ENCODE results near the gene ALDH1A3.
"Not testable (repeated sequence)": the region's sequence is repeated elsewhere in the genome, so short reads cannot be mapped to it uniquely, and the experiment has no call there.

ALDH1A3 gene

DNA sequence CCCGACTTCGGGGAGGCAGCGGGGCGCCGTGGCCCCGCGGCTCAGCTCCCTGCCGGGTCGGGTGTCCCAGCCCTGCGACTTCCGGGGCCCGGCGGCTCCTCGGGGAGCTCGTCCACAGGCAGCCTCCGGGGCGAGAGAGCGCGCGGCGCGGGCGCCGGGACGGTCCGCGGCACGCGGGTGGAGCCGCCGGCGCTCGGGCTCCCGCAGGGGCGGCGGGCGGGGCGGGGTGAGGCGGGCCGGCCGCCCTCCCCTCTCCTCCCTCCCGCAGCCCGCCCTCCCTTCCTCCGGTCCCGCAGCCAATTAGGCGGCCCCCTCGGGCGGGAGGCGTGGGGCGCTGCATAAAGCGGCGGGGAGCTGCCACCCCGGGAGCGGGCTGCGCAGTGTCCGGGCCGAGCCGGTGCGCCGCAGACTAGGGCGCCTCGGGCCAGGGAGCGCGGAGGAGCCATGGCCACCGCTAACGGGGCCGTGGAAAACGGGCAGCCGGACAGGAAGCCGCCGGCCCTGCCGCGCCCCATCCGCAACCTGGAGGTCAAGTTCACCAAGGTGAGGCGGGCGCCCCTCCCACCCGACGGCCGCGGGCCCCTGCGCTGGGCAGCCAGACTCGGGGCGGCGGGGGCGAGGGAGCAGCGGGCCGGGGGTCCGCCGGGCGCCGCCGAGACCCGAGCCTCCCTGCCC, at the start of gene ALDH1A3:
TSS of gene ALDH1A3 (plus strand) at position 368 of the 675 bp plus-strand sequence. CDS start at position 445, 77 bp downstream.
- peak; percentile 81 for DNase-seq

DNA sequence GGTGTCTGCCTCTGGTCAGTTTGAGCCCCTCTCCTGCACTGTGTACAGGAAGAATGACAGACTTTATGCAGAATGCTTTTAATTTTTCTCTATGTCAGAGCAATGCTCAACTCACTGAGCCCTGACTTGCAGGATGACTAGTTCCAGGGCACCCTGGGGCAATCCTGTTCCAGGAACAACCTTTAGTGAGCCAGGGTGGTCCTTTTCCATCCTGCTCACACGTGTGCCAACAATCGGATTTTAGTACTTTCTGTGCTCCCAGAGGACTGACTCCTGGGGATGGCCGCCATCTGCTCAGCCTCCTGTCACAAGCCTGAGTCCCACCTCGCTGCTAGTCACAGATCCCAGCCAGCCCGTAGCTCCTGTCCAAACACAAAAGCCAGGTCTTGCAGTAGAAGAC, 48.2 kb upstream of the ALDH1A3 start:
- no peak for DNase-seq

DNA sequence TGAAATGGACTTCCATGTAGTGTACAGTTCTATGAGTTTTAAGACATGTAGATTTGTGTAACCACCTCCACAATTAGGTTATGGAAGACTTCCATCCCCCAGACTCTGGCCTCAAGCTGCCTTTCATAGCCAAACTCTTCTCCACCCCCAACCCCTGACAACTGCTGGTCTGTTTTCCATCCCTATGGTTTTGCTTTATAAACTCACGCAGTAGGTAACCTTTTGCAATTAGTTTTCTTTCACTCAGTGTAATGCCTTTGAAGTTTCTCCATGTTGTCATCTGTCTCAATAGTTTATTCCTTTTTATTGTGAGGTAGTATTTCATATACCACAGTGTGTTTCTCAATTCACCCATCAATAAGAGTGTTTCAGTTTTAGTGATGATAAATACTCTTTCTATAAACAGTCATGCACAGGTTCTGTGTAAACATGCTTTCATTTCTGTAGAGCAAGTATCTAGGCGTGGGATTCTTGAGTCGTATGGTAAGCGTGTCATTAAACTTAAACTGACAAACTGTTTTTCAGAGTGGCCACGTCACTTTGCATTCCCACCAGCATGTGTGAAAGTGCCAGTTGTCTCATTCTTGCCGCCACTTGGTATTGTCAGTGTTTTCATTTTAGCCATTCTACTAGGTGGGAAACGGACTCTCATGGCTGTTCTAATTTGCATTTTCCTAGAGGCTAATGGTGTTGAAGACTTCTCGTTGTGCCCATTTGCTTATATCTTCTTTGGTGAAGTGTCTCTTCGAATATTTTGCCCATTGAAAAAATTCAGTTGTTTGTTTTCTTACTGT, 47.3 kb upstream of the ALDH1A3 start:
- DNase-seq = no peak

DNA sequence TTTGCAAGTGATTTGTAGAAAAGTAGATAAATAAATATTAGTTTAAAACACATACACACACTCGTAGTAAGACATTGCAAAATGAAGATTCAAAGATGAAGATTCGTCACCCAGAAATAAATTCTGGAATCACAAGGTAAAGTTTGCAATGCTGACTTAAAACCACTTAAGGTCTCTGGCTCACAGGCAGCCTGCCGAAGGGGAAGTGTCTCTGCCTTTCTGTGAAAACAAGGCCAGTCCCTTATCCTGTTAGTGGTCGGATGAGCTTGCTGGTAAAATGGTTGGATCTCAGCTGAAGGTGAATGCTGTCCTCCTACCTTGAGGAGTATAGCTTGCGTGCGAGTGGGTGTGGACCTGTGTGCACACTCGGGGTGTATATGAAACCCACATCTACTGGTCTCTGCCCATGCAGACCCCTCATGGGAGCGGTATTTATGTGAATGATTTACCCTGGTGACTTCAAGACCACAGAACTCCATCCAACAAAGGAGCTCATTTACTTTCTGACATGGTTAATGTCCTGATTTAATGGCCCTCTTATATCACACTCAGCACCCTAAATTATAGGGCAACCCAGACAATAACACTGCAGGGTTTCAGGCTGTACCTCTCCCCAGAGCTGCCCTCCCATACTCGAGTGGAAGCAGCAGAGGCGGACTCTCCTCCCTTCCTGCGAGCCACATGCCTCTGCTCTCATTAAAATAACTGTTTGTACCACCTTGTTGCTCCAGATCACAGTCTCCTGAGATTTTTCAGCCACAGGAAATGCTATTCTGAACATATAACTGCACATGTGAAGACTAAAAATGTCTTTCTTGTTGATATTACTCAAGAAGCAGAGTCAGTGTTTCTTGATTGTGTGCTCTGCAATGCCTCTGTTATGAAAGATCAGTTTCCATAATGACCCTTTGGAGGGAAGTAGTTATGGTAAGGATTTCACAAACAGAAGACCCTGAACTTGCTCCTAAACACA, 45.9 kb upstream of the ALDH1A3 start:
- DNase-seq = no peak

DNA sequence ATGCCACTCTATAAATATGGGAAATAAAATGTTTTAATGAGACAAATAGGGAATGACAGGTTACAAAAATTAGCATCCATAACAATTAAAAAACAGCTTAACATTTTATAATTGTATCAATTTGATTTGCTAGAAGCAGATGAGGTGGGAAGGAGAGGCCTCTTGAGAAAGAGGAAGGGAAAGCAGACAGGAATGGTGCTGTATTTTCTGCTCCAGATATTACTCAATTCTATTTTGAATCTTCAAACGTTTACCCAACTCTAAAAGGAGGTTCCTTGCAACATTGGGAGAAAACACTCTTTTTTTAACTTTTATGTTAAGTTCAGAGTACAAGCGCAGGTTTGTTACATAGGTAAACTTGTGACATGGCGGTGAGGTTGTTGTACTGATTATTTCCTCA, 44.9 kb upstream of the ALDH1A3 start:
- DNase-seq = no peak

DNA sequence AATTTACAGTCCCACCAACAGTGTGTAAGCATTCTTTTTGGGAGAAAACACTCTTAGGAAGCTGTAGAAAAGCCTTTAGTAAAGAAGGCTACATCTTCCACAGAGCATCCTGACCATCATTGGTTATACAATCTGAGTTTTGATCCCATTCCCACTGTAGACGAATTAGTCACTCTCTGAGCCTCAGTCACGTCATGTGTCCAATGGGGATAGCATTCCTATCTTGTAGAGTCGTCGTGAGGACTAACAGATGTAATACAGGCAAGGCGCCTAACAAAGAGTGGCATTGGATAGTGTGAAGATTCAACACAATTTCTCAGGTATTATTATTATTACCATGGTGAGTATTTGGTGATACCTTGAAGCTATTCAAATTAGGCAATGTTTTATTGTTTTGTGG, 44.0 kb upstream of the ALDH1A3 start:
- DNase-seq = no peak

DNA sequence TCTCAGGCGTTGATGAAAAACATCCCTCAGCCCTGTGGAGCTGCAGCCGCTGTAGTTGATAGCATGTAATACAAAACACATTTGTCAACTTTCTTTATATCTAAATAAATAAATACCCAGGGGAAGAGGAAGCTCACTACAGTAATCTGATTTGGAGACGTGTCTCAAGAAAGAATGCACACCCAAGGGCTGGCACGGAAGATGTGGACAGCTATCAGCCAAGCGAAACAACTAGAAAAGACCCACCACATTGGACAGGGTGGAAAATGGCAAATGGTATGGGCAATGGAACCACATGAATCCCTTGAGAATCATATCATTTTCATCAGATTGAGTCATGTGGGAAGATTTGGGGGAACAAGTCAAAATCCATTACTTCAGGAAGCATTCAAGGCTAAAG, 43.1 kb upstream of the ALDH1A3 start:
- DNase-seq = no peak

DNA sequence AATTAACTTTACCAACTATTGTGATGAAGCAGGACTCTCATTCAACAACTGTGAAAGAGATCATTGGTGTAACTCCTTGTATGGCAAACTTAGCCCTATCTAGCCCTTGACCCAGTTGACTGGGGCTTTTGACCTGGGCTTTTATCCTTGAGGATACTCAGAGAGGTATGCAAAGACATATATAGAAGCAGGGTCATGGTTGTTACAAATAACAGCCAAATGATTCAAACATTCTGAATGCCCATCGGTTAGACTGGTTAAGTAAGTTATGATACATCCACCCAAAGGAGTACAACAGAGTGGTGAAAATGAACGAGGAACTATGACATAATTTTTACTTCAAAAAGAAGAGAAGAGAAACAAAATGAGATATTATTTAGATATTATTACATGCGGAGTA, 38.2 kb upstream of the ALDH1A3 start:
- DNase-seq = no peak

DNA sequence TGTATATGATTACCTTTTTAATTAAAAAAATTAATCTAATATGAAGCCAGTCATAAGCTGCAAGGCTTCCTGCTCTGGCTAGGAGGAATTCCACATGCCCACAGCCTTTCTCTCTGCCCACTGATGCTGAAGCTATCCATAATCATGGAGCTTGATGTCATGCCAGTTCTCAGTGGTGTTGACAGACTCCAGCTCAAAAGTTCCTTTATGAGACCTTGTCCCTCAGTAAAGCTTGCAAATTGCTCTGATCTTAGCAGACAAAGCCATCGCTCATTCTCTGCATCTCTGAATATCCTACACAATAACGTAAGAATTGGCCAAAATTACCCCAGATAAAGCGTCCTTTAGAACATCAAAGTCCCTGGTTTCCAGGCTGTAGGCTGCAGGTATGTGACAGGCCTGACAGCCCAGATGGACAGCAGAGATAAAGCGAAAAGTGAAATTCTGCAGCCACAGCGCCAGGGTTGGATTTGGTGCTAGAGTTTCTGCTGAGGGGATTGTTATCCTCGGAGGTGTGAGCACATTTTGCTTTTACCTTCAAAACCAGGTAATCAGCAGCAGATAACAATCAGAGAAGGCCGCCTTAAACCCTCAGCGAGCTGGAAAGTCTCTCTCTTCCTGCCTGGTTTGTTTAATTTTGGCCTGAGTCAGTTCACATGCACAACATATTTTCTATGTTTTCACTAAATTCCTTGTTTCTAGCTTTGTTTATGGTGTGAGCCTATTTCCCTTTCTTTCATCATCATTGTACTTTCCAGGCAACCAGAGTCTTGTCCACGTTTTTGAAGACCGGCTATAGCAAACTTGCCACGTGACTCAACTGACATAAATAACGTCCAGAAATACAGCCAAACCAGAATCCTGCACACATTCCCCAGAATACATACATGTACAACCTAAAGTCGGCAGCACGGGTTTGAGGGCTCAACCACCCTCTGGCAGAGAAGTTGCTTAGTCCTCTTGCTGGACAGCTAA, 36.6 kb upstream of the ALDH1A3 start:
- DNase-seq = no peak

DNA sequence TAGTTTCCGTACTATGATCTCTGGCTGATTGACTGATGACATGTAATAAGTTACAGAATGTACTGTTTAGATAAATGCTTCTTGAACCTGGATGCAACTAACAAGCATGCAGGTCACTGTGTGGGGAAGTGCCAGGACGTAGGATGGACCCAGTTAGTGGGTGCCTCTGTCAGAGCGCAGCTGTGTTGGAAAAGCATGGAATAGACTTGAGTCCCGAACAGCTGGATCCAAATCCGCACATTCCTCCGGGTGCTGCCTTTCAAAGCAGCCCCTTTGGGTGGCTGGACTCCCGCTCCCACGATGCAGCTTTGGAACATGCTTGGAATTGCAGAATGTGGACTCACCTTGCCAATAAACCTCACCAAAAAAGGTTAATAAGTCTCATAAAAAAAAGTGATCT, 35.5 kb upstream of the ALDH1A3 start:
- no peak for DNase-seq

DNA sequence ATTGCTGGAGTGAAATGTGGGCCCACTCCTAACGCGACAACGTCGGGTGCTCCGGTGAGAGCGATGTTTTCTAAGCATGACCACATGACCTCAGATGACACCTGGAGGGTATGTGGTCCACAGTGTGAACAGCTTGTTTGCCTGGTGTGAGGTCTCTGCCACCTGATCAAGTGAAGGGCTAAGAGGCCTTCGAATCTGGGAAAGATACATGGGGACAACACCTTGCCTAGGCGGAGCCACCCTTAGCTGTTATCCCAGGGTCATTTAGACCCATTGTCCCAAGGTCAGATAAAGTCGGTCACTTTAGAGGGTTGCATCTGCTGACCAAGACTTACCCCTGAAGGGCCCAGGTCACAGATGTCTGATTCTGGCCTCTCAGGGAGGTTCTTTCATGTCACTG, 34.9 kb upstream of the ALDH1A3 start:
- no peak for DNase-seq

DNA sequence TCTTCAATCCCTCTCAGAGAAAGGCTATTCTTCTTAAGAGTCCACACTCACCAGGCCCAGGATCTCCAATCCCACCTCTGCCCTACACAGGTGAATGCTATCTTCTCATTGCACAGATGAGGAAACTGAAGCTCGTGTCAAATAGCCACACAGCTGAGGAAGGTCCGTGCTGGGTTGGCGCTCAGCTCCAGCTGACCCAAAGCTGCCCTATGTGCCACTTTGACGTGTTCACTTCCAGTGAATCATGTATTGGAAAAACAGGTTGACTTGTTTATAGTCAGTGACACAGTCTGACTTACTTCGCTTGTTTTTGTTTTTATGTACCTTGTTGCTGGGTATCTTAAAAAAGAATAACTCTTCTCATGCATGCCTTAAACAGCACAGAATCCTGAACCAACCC, 32.4 kb upstream of the ALDH1A3 start:
- DNase-seq = no peak

DNA sequence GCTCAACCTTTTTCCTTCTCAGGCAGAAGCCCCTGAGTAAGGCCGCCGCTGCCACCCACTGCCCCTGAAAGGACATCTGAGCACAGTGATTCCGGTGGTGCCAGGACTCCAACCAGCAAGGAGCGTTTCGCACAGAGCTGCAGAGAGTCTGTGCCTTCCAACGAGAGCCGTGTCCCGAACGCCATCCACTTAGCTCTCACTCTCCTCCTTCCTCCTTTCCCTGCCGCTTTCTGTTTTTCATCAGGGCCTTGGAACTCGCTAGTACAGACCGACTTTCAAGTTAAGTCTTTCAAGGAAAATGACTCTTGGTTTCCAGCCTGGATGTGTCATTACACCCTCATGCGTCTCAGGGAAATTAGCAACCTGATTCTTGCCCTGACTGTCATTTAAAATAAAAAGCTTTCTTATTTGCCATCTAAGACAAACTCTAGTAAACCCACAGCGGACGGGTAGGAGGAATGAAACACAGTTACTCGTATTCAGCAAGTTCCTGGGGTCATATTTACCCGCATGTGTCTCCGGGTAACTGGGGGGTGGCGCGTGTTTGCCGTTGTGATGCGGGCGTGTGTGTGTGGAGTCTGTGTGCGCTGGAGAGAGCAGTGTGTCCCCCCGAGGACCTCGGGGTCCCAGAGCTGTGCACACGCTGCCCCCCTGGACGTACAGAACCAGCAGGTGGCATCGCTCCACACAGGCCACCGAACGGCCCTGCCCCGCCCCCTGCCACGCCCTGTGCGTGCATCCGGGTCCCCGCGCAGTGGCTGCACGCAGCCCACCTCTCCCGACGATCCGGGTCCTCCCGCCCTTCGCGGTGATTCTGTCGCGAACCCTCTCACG, 30.4 kb upstream of the ALDH1A3 start:
- DNase-seq = peak; percentile 71

DNA sequence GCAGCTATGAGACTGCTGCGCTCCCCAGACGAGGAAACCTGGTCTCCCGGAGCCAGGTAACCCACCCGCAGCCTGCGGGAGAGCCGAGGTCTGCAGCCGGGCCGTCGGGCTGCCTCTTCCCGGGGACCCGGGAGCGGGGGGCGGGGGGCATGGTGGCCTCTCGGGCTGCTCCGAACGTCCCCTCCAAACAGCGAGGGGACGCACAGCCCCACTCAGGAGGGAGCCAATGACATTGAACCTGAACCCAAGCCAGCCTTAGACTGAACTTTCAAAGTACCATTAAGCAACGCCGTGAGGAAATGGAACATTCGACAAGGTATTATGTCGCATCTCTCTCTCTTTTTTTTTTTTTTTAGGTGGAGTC, 29.8 kb upstream of the ALDH1A3 start:
- no peak for DNase-seq

DNA sequence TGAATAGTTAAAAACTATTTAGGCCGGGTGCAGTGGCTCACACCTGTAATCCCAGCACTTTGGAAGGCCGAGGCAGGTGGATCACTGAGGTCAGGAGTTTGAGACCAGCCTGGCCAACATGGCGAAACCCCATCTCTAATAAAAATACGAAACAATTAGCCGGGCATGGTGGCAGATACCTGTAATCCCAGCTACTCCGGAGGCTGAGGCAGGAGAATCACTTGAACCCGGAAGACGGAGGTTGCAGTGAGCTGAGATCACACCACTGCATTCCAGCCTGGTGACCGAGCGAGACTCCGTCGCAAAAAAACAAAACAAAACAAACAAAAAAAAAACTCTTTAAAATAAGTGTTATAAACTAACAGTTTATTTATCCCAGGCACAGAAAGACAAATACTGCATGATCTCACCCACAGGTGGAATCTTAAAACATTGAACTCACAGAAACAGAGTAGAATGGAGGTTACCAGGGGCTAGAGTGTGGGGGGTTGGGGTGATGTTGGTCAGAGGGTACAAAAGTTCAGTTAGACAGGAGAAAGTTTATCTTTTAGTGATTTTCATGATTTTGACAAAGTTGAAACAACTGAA, 28.1 kb upstream of the ALDH1A3 start:
- not testable (repeated sequence) for DNase-seq

DNA sequence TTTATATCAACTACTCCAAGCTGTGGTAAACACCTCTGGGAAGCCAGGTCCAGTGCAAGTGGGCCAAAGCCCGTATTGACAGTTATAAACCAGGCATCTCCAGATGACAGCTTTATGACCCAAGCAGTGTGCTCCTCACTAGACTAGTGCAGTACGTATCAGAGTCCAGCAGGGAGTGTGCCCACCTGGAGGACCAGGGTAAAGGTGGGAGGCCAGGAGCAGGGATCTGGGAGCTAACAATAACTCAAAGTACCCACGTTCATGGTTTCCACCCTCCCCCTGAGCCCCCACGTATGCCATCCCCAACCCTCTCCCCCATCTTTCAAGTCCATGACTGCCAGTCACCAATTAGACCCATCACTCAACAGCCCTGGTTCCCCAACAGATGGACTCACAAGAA, 27.0 kb upstream of the ALDH1A3 start:
- DNase-seq = no peak

DNA sequence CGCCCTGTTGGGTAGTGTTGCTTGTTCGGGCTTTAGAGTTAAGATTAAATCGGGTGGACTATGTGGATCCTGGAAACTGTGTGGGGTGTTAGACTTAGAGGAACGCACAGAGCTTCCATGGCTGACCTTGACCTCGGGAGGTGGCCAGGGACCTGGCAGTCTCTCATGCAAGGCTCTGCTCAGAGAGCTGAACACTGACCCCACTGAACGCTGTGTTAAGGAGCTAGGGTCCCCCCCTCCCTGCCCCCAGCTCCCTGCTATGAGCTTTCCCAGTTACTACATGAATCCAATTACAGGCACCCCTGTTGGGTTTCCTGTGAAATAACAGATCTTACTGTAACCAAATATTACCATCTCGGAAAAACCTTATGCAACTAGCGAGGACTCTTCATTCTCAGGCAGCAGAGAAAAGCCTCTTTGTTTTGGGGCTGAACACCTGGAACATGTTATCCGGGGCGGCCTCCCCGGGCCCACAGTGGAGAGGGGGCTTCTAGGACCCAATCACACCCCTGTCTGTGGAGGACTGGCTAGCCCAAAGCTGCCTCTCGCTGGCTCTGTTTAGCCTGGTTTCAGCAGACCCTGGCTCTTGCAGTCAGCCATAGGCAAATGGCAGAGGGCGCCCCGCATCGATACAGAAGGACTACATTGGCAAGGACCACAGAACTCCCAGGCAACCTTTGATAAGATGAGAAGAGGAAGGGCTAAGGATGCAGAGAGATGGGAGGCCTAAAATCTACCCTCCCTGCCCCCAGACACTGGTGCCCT, 25.8 kb upstream of the ALDH1A3 start:
- DNase-seq = no peak

DNA sequence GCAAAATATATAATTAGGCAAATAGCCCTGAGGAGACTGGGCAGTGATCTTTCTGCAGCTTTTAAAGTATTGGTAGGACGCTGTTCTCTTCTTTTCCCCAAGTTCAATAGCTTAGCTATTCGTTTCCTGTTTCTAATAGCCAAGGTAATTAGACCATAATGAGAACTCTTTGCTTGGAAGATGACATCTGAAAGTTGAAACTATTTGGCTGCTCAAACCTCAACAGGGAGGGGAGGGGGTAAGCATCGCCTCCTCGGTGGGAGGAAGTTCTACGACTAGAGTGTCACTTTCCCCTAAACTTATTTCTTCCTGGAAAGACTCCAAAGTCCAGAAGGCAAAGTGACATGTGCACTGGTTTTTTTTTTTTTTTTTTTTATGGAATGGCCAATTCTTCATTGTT, 22.8 kb upstream of the ALDH1A3 start:
- DNase-seq = no peak

DNA sequence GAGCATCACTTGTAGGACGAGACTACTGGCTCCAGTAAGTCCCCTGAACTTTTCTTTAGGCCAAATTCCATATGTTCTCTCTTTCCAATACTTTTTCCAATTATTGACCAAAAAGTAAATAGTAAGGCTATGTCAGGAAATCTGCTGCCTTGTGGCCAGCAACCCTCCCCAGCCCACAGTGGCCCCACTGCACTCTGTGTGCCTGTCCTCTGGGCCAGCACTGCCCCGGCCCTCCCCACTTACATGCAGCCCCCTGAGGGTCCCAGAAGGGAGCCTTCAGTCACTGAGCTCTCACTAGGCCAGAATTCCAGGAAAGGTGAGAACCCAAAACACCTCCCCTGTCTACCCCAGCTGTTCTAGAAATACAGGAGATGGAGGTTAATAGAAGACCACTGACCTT, 21.3 kb upstream of the ALDH1A3 start:
- DNase-seq = no peak

Data from 8988T (cell line).